Measurements from ENCODE around the gene BTBD2. TPM values are rescaled to one million over a fixed set of nuclear protein-coding genes. Genes with fewer than 3 reads are reported as not detected.
A peak's percentile ranks its signal among the peaks of the same experiment; 100 is the strongest.

The BTBD2 gene
- total and polyA plus RNA-seq, 8 donors, result 63.1 to 112 (median 95.2) TPM

DNA sequence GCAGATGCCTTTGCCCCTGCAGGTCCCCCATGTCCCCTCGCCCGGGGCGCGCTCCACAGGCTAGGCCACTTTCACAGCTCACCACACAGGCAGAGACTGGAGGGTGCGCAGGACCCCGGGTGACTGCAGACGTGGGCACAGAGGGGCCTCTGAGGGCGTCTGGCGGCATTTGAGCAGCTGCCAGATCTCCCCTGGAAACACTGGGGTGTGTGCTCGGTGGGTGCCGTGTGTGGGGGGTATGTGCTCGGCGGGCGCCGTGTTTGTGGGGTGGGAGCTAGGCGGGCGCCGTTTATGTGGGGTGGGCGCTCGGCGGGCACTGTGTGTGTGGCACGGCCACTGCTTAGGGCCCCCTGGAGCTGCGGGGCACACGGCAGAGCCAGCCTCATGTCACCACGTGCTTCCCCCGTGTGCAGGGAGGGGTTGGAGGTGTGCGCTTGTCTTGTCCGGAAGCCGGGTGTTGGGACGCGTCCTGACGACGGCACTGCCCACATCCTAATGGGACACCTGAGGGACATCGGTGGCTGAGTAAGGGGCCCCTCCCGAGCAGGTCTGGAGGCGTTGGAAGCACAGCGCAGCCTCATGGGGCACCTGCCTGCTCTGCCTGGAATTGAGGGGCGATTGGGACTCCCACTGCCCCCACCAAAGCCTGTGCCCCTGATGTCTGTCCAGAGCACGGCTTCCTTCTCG, 57.8 kb downstream of the BTBD2 start:
- ATAC-seq, result no peak
- no peaks in the 10 kb centered on the region for H3K9me3 ChIP-seq
- intact Hi-C loops (cut with DNase I), result no loop called here

DNA sequence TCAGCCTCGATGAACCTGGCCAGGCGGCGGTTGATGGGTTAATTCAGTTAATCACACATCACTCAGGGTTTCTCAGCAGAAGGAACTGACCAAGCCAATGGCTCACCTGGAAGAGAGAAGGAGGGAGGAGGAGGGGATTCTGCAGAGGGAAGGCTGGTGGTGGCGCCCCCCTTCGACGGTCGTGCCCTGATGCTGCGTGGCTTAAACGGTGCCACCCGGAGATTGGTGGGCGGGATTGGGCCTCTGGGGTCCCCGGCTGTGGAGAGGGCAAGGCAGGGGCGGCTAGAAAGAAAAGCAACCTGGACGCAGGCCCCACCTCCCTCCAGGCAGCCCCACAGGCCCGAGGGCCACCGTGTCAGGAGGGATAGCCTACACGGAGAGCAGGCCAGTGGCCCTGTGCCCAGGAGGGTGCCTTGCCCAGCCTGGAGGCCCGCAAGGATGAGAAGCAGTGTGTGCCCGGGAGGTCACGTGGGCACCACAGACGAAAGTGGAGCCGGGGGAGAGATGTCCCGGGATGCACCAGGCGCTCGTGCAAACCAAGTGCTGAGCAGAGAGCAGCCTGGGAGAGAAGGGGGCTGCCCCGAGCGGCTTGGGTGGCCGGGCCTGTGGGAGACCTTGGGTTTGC, 58.5 kb downstream of the BTBD2 start:
- TF ChIP-seq, protein P1, sequence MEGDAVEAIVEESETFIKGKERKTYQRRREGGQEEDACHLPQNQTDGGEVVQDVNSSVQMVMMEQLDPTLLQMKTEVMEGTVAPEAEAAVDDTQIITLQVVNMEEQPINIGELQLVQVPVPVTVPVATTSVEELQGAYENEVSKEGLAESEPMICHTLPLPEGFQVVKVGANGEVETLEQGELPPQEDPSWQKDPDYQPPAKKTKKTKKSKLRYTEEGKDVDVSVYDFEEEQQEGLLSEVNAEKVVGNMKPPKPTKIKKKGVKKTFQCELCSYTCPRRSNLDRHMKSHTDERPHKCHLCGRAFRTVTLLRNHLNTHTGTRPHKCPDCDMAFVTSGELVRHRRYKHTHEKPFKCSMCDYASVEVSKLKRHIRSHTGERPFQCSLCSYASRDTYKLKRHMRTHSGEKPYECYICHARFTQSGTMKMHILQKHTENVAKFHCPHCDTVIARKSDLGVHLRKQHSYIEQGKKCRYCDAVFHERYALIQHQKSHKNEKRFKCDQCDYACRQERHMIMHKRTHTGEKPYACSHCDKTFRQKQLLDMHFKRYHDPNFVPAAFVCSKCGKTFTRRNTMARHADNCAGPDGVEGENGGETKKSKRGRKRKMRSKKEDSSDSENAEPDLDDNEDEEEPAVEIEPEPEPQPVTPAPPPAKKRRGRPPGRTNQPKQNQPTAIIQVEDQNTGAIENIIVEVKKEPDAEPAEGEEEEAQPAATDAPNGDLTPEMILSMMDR (IDR thresholded peaks at IDR 0.05), result no peak
- no peaks in the 10 kb centered on the region for H3K9me3 ChIP-seq
- H3K27me3 ChIP-seq, result no peaks in the 10 kb centered on the region
- intact Hi-C loops (cut with DNase I), result no loop called here
- no peak overlapping the region for H3K27ac ChIP-seq
- ATAC-seq (no peak), DNase-seq (peak in 1 of 4 donors; percentile 72)
- peaks cover 0 to 34% of the 10 kb centered on the region in 2 donors for H3K36me3 ChIP-seq
- H3K4me1 ChIP-seq, result peaks cover 0 to 12% of the 10 kb centered on the region in 2 donors
- H3K4me3 ChIP-seq, result no peak overlapping the region

More for the DNA sequence above, 57.8 kb downstream of the BTBD2 start:
- no peak overlapping the region for H3K27ac ChIP-seq
- peak in 1 of 4 donors; percentile 68 for DNase-seq
- H3K36me3 ChIP-seq, result peaks cover 0 to 29% of the 10 kb centered on the region in 2 donors
- H3K4me1 ChIP-seq, result peaks cover 0 to 12% of the 10 kb centered on the region in 2 donors
- H3K27me3 ChIP-seq, result no peaks in the 10 kb centered on the region
- TF ChIP-seq, protein P1 (IDR thresholded peaks at IDR 0.05), result no peak
- no peak overlapping the region for H3K4me3 ChIP-seq

DNA sequence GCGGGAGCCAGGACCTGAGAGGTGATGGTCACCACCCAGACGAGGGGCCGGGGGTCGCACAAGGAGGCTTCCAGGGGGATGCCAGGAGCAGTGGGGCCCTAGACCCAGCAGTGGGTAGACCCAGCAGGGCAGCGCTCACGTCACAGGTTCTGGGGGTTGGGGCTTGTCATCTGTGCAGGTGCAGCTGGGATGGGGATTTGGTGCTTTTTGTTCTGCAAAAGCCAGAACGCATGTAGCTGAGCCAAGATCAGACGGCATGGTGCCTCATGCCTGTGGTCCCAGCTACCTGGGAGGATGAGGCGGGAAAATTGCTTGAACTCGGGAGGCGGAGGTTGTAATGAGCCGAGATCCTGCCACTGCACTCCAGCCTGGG, 59.4 kb downstream of the BTBD2 start:
- DNase-seq, result no peak
- Histone ChIP-seq H3K36me3 (peaks cover 0 to 36% of the 10 kb centered on the region in 2 donors), H3K27ac (no peak overlapping the region), H3K9me3 (no peaks in the 10 kb centered on the region), H3K4me3 (no peak overlapping the region), H3K4me1 (peaks cover 0 to 12% of the 10 kb centered on the region in 2 donors), H3K27me3 (no peaks in the 10 kb centered on the region)
- TF ChIP-seq, protein P1 (IDR thresholded peaks at IDR 0.05), result no peak
- no peak for ATAC-seq
- intact Hi-C loops (cut with DNase I), result no loop called here

DNA sequence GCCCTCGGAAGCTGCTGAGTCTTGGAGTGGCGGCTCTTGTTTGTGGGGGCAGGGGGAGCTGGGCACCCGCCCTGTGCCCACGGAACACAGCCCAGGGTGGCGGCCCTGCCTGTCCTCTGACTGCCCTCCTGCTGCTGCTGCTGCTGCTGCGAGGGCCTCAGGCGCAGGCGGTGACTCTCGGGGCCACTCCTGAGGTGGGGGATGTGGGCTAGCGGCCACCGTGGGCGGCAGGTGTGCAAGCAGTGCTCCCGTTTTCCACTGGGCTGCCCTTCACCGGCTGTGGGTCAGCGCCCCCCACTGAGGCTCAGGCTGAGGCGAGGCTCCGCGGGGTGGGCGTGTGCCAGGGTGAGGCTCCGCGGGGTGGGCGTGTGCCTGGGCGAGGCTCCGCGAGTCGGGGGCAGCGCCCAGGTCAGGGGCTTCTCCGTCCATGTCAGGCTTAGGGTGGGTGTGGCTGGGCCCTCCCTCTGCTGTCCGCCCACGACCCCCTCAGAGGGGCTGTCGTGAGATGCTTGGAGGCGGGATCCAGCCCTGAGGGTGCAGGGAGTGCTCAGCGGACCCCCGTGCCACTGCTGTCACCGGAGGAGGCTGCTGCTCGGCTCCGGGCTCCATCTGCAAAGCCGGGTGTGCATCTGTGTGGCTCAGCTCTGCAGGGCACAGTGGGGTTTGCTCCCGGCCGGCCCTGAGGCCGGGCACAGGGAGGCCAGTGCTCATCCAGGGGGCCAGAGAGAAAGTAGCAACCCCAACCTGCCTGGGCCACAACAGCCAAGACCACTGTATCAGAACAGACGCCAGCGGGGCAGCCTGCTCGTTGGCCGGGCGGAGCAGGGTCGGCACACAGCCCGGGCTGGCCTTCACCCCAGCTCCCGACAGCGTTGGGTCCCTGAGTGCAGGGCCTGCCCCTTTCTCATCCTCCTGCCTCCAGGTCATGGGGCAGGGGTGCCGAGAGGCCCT, 60.1 kb downstream of the BTBD2 start:
- H3K27me3 ChIP-seq, result no peaks in the 10 kb centered on the region
- H3K27ac ChIP-seq, result no peak overlapping the region
- TF ChIP-seq, protein P1 (IDR thresholded peaks at IDR 0.05), result no peak
- H3K4me1 ChIP-seq, result peaks cover 0 to 12% of the 10 kb centered on the region in 2 donors
- H3K4me3 ChIP-seq, result no peak overlapping the region
- ATAC-seq (no peak), DNase-seq (peak in 1 of 4 donors; percentile 57)
- H3K9me3 ChIP-seq, result no peaks in the 10 kb centered on the region
- intact Hi-C loops (cut with DNase I), result no loop called here
- H3K36me3 ChIP-seq, result peaks cover 0 to 30% of the 10 kb centered on the region in 2 donors

Measured in left lung (tissue), 10 donors.